Kidney (tissue), 14 donors: Measurements from ENCODE around the gene RNF213. TPM values are rescaled to one million over a fixed set of nuclear protein-coding genes. Genes with fewer than 3 reads are reported as not detected.

Experiments used
- DNase-seq, 5 donors: peaks; one replicate each; pipeline ENCODE4 v3.0.0-alpha.2; 2013 to 2020
- FAIRE-seq: peaks from 2 replicates; lab custom pipeline; 2012; peaks lifted over from hg19 to GRCh38; lab: Jason Lieb, UNC
- H3K27ac ChIP-seq, 2 donors: one replicate each; pipeline ENCODE4 v1.7.0; 2013; ENCODE audit warnings: low read depth in 2 of 2, low read length in 2 of 2, inconsistent platforms in 1 of 2
- H3K27me3 ChIP-seq: one replicate; pipeline ENCODE4 v1.7.1; 2013; ENCODE audit warnings: low read length, inconsistent platforms; ENCODE audit not compliant: control insufficient read depth, insufficient read depth
- H3K36me3 ChIP-seq, 3 donors: one replicate each; pipeline versions ENCODE4 v1.7.0 to v1.7.1; 2013; ENCODE audit warnings: low read length in 3 of 3, control low read depth in 1 of 3, inconsistent platforms in 1 of 3; ENCODE audit not compliant: insufficient read depth in 3 of 3, control insufficient read depth in 2 of 3
- H3K4me1 ChIP-seq, 3 donors: one replicate each; pipeline versions ENCODE4 v1.7.0 to v1.7.1; 2013; ENCODE audit warnings: low read length in 3 of 3, inconsistent platforms in 1 of 3, low read depth in 1 of 3; ENCODE audit not compliant: control insufficient read depth in 2 of 3, insufficient read depth in 2 of 3
- H3K4me3 ChIP-seq, 3 donors: one replicate each; pipeline versions ENCODE4 v1.7.0 to v1.8.1; 2013; ENCODE audit warnings: low read length in 3 of 3, control low read depth in 1 of 3, inconsistent platforms in 1 of 3
- H3K9ac ChIP-seq, 3 donors: one replicate each; pipeline versions ENCODE4 v1.7.0 to v1.7.1; 2013; ENCODE audit warnings: low read length in 3 of 3, control low read depth in 1 of 3, inconsistent platforms in 1 of 3
- H3K9me3 ChIP-seq, 3 donors: one replicate each; pipeline versions ENCODE4 v1.7.0 to v1.7.1; 2013; ENCODE audit warnings: low read length in 3 of 3, control low read depth in 1 of 3, inconsistent platforms in 1 of 3; ENCODE audit not compliant: control insufficient read depth in 2 of 3, insufficient read depth in 1 of 3
- intact Hi-C: fragments of 100-400 bp; cut with DNase I; formaldehyde crosslinking; loops from one replicate; pipeline ENCODE4 v1.11.1; 2022
- polyA plus RNA-seq: library from polyadenylated mRNA; stranded (reverse); fragments of 350-450 nt; fragmentation: Illumina TruSeq; extraction: RNeasy Lipid Tissue Mini Kit (QIAGEN cat#74804); gene quantifications from one replicate; pipeline ENCODE4 v1.2.3, GENCODE V29; 2014; ENCODE audit warnings: low read depth, low replicate concordance; ENCODE audit not compliant: insufficient read depth
- total RNA-seq: library from RNA; stranded (reverse); fragmentation: NEBNext Ultra II Directional; extraction: Animal tissue kit (Norgen Biotek cat#: 25700); gene quantifications from one replicate; pipeline ENCODE4 v1.2.1, GENCODE V29; 2021
- TF ChIP-seq, protein P1 (sequence below): IDR thresholded peaks from 3 replicates; pipeline ENCODE4 v1.5.1; 2012; ENCODE audit warnings: mild to moderate bottlenecking, moderate library complexity, borderline replicate concordance; ENCODE audit not compliant: insufficient read depth; ENCODE audit errors: extremely low read depth
- donor health status: control.
- donor health status: control.
- donor health status: control.
- donor health status: control.
- donor health status: control.
- donor health status: DM: yes; HTN: yes; CAD: no.
- donor health status: Normal renal cell carcinoma (clear cell type).

Gene RNF213
- total and polyA plus RNA-seq, 2 donors from 2014 or later: 43.4 to 276 TPM

GRCh38 chr17:80358131-80358530 lies 97.5 kb downstream of the RNF213 start:
- Histone ChIP-seq H3K4me1 (no peaks in the 10 kb centered on the region), H3K9me3 (no peaks in the 10 kb centered on the region), H3K27me3 (no peaks in the 10 kb centered on the region), H3K9ac (no peak overlapping the region), H3K27ac (no peak overlapping the region), H3K36me3 (peaks cover 4 to 68% (median 48%) of the 10 kb centered on the region in 3 donors), H3K4me3 (no peak overlapping the region)
- intact Hi-C loops: no loop called here
- TF ChIP-seq, protein P1, sequence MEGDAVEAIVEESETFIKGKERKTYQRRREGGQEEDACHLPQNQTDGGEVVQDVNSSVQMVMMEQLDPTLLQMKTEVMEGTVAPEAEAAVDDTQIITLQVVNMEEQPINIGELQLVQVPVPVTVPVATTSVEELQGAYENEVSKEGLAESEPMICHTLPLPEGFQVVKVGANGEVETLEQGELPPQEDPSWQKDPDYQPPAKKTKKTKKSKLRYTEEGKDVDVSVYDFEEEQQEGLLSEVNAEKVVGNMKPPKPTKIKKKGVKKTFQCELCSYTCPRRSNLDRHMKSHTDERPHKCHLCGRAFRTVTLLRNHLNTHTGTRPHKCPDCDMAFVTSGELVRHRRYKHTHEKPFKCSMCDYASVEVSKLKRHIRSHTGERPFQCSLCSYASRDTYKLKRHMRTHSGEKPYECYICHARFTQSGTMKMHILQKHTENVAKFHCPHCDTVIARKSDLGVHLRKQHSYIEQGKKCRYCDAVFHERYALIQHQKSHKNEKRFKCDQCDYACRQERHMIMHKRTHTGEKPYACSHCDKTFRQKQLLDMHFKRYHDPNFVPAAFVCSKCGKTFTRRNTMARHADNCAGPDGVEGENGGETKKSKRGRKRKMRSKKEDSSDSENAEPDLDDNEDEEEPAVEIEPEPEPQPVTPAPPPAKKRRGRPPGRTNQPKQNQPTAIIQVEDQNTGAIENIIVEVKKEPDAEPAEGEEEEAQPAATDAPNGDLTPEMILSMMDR: no peak
- FAIRE-seq (no peak), DNase-seq (no peak)

DNA sequence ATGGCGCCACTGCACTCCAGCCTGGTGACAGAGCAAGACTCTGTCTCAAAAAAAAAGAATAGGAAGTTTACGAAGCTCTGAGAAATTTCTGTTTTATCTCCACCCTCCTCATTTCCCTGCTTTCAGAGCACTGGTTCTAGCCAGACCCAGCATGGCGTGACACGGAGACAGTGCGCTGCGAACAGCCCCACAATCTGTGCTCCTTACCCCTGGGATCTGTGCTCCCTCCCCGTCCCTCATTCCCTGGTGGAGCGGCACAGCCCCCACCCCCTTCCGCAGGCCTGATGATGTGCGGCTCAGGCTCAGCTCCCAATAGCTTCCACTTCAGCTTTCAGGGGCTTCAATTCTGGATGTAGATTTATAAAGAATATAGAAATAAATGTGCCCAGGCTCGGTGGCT lies 98.2 kb downstream of the RNF213 start:
- H3K36me3 ChIP-seq: peaks cover 4 to 68% (median 47%) of the 10 kb centered on the region in 3 donors

DNA sequence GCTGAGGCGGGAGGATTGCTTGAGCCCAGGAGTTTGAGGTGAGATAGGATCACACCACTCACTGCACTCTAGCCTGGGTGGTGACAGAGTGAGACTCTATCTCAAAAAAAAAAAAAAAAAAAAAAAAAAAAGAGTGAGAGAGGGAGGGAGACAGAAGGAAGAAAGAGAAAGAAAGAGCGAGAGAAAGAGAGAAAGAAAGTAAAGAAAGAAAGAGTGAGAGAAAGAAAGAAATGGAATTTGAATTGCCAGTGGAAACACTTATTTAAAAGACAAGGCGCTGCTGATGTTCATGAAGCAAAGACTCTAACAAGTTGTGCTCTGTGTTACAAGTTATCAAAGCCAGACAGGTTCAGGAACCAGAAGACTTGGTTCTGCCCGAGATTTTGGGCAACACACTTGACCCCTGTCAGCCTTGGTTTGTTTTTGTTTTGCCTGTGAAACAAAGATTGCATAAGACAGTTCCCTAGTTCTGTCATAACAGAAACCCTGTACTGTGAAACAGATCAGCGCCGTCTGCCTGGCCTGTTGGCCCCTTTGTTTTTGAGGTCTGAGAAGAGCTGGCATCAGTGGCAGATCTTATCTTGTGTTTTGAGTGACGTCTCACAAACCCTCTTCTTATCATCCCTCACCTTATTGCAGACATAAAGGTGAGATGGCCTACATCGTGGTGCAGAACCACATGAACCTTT lies 98.9 kb downstream of the RNF213 start:
- no peaks in the 10 kb centered on the region for H3K27me3 ChIP-seq
- no peak for FAIRE-seq
- TF ChIP-seq, protein P1: no peak
- no peak overlapping the region for H3K9ac ChIP-seq
- DNase-seq: no peak
- no peaks in the 10 kb centered on the region for H3K4me1 ChIP-seq
- no peak overlapping the region for H3K4me3 ChIP-seq
- peaks cover 4 to 68% (median 49%) of the 10 kb centered on the region in 3 donors for H3K36me3 ChIP-seq
- intact Hi-C loops: no loop called here
- no peaks in the 10 kb centered on the region for H3K9me3 ChIP-seq
- no peak overlapping the region for H3K27ac ChIP-seq

More for the DNA sequence above, 98.2 kb downstream of the RNF213 start:
- Histone ChIP-seq H3K27ac (no peak overlapping the region), H3K4me1 (no peaks in the 10 kb centered on the region), H3K9ac (no peak overlapping the region), H3K4me3 (no peak overlapping the region), H3K27me3 (no peaks in the 10 kb centered on the region), H3K9me3 (no peaks in the 10 kb centered on the region)
- no peak for FAIRE-seq
- intact Hi-C loops: no loop called here
- TF ChIP-seq, protein P1: no peak
- DNase-seq: no peak
